ENCODE results near the gene SLC26A11.
"Not testable (repeated sequence)": the region's sequence is repeated elsewhere in the genome, so short reads cannot be mapped to it uniquely, and the experiment has no call there.

SLC26A11 gene

GRCh38 chr17:80287806-80288567 is 67.8 kb downstream of the SLC26A11 start:
- no peak for DNase-seq

- DNase-seq = no peak
Measured at GRCh38 chr17:80289616-80290015, 69.4 kb downstream of the SLC26A11 start.

- no peak for DNase-seq
Measured at GRCh38 chr17:80290156-80290555, 69.9 kb downstream of the SLC26A11 start.

- DNase-seq = no peak
Measured at GRCh38 chr17:80291260-80291659, 71.0 kb downstream of the SLC26A11 start.

- DNase-seq = no peak
Measured at GRCh38 chr17:80291691-80292487, 71.7 kb downstream of the SLC26A11 start.

- DNase-seq = no peak
Measured at GRCh38 chr17:80292521-80292971, 72.3 kb downstream of the SLC26A11 start.

- no peak for DNase-seq
Measured at GRCh38 chr17:80294210-80294609, 74.0 kb downstream of the SLC26A11 start.

GRCh38 chr17:80294653-80295052 is 74.4 kb downstream of the SLC26A11 start:
- no peak for DNase-seq

GRCh38 chr17:80295146-80295545 is 74.9 kb downstream of the SLC26A11 start:
- DNase-seq = no peak

GRCh38 chr17:80295559-80295958 is 75.3 kb downstream of the SLC26A11 start:
- DNase-seq = no peak

- DNase-seq = no peak
Measured at GRCh38 chr17:80296221-80296620, 76.0 kb downstream of the SLC26A11 start.

GRCh38 chr17:80297996-80298560 is 77.9 kb downstream of the SLC26A11 start:
- no peak for DNase-seq

- DNase-seq = not testable (repeated sequence)
Measured at GRCh38 chr17:80299350-80300100, 79.3 kb downstream of the SLC26A11 start.

- DNase-seq = not testable (repeated sequence)
Measured at GRCh38 chr17:80300756-80301155, 80.5 kb downstream of the SLC26A11 start.
